HL-60 (cell line): ENCODE data around the gene NDUFAF7.

ENCODE experiments used
- CTCF ChIP-seq: IDR thresholded peaks from one replicate; pipeline ENCODE4 v1.5.1; 2011; ENCODE audit warnings: low read length, control low read depth, inconsistent platforms; ENCODE audit not compliant: insufficient read depth
- REST ChIP-seq: IDR thresholded peaks from 2 replicates; pipeline ENCODE4 v1.6.1; 2012; ENCODE audit warnings: low read depth; ENCODE audit not compliant: insufficient replicate concordance

GRCh38 chr2:37267685-37268084, 36.2 kb downstream of the NDUFAF7 start:
- TF ChIP-seq REST (no peak), CTCF (no peak)
